Activated CD4-positive, CD25-positive, alpha-beta regulatory T cell treated with anti-CD3 and anti-CD28 coated beads, Interleukin-2, amount 50 U/mL, for 72 hours (primary cell): Measurements from ENCODE around the gene GARNL3.

Source experiments
- DNase-seq: peaks from one replicate; pipeline ENCODE4 v3.0.0; 2021

The GARNL3 gene

GRCh38 chr9:127264462-127265219, at the start of gene GARNL3:
TSS of gene GARNL3 (plus strand) at chr9:127264774. CDS start at chr9:127264878, 104 bp downstream.
- DNase-seq, result no peak

- DNase-seq, result no peak
Measured at GRCh38 chr9:127215268-127216209, 49.0 kb upstream of the GARNL3 start.

- no peak for DNase-seq
Measured at GRCh38 chr9:127216210-127216887, 48.2 kb upstream of the GARNL3 start.

- no peak for DNase-seq
Measured at GRCh38 chr9:127216888-127217217, 47.7 kb upstream of the GARNL3 start.

- DNase-seq, result no peak
Measured at GRCh38 chr9:127218818-127219217, 45.8 kb upstream of the GARNL3 start.

- DNase-seq, result no peak
Measured at GRCh38 chr9:127219520-127219919, 45.1 kb upstream of the GARNL3 start.

- no peak for DNase-seq
Measured at GRCh38 chr9:127221695-127222094, 42.9 kb upstream of the GARNL3 start.

- no peak for DNase-seq
Measured at GRCh38 chr9:127222388-127223095, 42.0 kb upstream of the GARNL3 start.

- DNase-seq, result no peak
Measured at GRCh38 chr9:127223266-127223665, 41.3 kb upstream of the GARNL3 start.

- DNase-seq, result no peak
Measured at GRCh38 chr9:127223810-127224177, 40.8 kb upstream of the GARNL3 start.

GRCh38 chr9:127224178-127224882, 40.2 kb upstream of the GARNL3 start:
- DNase-seq, result peak; percentile 86

GRCh38 chr9:127224883-127225739, 39.5 kb upstream of the GARNL3 start:
- DNase-seq, result peak; percentile 88

GRCh38 chr9:127225801-127226625, 38.6 kb upstream of the GARNL3 start:
- no peak for DNase-seq

- no peak for DNase-seq
Measured at GRCh38 chr9:127229691-127230417, 34.7 kb upstream of the GARNL3 start.

GRCh38 chr9:127231666-127232065, 32.9 kb upstream of the GARNL3 start:
- no peak for DNase-seq

GRCh38 chr9:127232833-127233549, 31.6 kb upstream of the GARNL3 start:
- no peak for DNase-seq

- no peak for DNase-seq
Measured at GRCh38 chr9:127233550-127233949, 31.0 kb upstream of the GARNL3 start.

GRCh38 chr9:127233989-127234388, 30.6 kb upstream of the GARNL3 start:
- no peak for DNase-seq

- no peak for DNase-seq
Measured at GRCh38 chr9:127237801-127238200, 26.8 kb upstream of the GARNL3 start.
